GM21360 (cell line): Measurements from ENCODE around the gene EHBP1L1.
"Not testable (repeated sequence)": the region's sequence is repeated elsewhere in the genome, so short reads cannot be mapped to it uniquely, and the experiment has no call there.

ENCODE experiments used
- ATAC-seq: cut with Tn5 transposase; IDR thresholded peaks from one replicate; pipeline ENCODE4 v1.9.1; 2021; ENCODE audit warnings: mild to moderate bottlenecking, moderate library complexity; ENCODE audit not compliant: unreplicated experiment

The EHBP1L1 gene

DNA sequence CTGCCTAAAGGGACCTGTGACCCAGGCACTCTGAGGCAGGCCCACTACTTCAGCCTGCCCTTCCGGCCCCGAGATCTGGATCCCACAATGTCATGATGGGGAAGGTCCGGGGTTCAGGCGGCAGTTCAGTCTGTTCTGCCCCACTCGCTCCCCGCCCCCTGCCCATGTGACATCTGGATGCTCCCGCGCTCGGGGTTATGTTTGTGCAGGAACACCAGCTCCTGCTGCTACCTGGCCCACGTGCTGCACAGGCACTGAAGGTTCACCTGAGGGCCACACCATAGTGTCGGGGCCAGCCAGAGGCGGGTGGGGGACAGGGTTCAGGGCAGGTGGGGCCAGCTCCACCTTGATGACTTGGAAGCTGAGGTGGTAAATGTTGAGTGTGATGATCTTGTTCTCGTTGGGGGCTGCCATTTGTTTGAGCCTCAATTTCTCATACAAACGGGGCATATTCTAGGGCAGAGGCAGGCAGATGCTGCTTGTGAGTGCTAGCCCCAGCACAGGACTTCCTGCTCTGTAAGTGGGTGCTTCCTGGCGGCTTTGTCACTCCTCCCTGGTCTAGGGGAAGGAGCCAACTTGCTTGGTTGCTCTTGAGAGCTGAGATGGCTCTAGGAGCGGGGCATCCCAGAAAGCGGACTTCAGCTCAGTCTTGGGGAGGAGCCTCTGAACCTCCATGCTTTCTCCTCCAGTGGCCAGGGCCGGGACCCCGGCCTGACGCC, 57.7 kb downstream of the EHBP1L1 start:
- ATAC-seq: no peak

DNA sequence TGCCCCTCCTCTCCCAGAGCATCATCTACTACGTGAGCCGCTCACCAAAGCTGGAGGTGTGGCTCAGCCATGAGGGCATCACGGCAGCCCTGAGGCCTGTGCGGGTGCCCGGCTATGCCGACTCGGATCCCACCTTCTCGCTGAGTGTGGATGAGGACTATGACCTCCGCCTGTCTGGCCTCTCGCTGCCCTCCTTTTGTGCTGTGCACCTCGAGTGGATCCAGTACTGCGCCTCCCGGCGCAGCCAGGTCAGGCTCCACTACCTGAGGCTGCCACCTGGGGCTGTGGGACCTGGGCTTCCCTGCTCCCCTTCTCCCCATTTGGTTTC, 58.2 kb downstream of the EHBP1L1 start:
- no peak for ATAC-seq

DNA sequence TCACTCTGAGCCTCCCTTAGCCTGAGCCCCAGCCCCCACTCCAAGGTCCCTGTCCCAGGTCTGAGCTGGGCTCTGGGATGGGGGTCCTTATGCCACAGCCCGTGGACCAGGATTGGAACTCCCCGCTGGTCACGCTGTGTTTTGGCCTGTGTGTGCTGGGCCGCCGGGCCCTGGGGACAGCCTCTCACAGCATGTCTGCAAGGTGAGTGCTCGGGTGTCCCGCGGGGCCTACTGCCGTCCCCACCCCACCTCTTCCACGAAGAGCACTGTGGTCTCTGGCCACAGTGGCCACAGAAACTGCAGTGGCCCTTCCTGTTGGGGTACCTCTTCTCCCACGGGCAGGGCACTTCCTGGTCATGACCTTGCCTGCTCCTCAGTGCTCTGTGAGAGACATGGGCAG, 58.6 kb downstream of the EHBP1L1 start:
- no peak for ATAC-seq

DNA sequence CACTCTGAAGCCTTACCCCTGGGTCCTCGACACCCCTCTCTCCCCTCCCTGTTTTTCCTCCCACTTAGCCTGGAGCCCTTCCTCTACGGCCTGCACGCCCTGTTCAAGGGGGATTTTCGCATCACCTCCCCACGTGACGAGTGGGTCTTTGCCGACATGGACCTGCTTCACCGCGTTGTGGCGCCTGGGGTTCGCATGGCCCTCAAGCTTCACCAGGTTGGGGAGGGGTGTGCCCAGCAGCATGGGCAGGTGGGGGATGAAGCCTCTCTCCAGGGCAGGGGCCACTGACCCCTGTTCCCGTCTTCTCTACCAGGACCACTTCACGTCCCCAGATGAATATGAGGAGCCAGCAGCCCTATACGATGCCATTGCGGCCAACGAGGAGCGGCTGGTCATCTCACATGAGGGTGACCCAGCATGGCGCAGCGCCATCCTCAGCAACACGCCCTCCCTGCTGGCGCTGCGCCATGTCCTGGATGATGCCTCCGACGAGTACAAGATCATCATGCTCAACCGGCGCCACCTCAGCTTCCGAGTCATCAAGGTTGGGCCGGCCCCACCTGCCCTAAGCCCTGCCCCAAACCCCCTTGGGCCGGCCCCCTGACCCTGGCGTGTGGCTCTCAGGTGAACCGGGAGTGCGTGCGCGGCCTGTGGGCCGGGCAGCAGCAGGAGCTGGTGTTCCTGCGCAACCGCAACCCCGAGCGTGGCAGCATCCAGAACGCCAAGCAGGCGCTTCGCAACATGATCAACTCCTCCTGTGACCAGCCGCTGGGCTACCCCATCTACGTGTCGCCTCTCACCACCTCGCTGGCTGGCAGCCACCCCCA, 59.3 kb downstream of the EHBP1L1 start:
- ATAC-seq: no peak

DNA sequence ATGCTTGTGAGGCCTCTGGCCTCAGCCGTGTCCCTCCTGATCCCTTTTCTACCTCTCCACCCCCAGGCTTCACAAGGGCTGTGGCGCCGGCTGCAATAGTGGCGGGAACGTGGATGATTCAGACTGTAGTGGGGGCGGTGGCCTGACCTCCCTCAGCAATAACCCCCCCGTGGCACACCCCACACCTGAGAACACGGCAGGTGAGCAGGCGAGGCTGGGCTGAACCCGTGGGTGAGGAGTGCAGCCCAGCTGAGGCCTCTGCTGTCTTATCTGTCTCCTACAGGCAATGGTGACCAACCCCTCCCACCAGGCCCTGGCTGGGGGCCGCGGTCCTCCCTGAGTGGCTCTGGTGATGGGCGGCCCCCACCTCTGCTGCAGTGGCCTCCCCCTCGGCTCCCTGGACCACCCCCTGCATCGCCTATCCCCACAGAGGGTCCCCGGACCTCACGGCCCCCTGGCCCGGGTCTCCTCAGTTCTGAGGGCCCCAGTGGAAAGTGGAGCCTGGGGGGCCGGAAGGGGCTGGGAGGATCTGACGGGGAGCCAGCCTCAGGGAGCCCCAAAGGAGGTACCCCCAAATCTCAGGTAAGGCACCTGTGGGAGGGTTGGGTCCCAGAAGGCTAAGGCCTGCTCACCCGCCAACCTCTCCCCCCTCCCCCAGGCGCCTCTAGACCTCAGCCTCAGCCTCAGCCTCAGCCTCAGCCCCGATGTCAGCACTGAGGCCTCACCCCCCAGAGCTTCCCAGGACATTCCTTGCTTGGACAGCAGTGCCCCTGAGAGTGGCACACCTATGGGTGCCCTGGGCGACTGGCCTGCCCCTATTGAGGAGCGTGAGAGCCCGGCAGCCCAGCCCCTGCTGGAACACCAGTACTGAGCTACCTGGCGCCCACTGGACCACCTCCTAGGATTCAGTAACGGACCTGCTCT, 60.5 kb downstream of the EHBP1L1 start:
- no peak for ATAC-seq

GRCh38 chr11:65637032-65637557, 61.2 kb downstream of the EHBP1L1 start:
- no peak for ATAC-seq

- ATAC-seq: peak; percentile 46
Observed at GRCh38 chr11:65637794-65638419, 62.1 kb downstream of the EHBP1L1 start, which contains the start of gene SIPA1. Gene SIPA1 (plus strand): TSS chr11:65638101. CDS start chr11:65640922, 2,821 bp downstream.

GRCh38 chr11:65639228-65639597, 63.4 kb downstream of the EHBP1L1 start:
- ATAC-seq: not testable (repeated sequence)

- no peak for ATAC-seq
Observed at GRCh38 chr11:65639623-65640482, 64.0 kb downstream of the EHBP1L1 start.

GRCh38 chr11:65640483-65641296, 64.8 kb downstream of the EHBP1L1 start:
- ATAC-seq: no peak

DNA sequence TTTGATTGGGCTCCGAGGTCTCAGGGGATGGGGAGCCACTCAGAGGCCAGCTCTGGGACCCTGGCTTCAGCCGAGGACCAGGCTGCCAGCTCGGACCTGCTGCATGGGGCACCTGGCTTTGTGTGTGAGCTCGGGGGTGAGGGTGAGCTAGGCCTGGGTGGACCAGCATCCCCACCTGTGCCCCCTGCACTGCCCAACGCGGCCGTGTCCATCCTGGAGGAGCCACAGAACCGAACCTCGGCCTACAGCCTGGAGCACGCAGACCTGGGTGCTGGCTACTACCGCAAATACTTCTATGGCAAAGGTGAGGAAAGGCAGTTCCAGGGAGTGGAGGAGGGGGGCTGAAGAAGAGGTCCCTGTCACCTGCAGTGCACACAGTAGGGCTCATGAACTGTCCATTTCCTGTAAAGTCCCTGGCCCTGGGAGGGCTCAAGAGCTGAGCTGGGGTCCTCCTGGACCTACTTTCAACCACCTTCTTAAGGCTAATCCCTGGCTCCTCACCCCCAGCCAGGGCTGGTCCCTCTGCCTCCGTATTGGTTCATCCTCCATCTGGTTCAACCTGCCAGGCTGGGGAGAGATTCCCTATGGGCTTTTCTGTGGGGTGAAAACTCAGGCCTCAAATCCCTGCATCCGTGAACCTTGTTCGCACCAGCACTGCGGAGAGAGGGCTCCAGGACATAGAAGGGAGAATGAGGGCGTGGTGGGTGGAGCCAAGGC, 65.6 kb downstream of the EHBP1L1 start:
- ATAC-seq: no peak
